ENCODE data around the gene CTRB2.

CTRB2 gene

DNA sequence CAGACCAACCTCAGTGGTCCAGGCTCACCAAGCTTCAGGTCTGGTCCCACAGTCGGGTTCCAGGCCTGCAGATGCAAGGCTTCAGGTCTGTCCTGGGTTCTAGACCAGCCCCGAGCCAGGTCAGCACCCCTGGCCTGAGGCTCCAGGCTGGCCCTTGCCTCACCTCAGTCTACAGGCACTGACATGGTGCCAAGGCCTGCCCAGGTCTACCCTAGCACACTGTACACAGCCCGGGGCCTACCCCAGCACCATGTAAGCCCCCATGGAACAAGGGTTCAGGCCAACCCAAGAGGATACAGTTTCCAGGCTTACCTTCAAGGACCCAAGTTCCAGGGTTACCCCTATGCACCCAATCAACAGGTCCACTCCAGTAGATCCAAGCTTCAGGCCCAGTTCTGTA, 31.9 kb downstream of the CTRB2 start:
- no peak for DNase-seq (ENCODE audit: low read depth)

GRCh38 chr16:75172578-75172977, 34.4 kb downstream of the CTRB2 start:
- no peak for DNase-seq (ENCODE audit: low read depth)

DNA sequence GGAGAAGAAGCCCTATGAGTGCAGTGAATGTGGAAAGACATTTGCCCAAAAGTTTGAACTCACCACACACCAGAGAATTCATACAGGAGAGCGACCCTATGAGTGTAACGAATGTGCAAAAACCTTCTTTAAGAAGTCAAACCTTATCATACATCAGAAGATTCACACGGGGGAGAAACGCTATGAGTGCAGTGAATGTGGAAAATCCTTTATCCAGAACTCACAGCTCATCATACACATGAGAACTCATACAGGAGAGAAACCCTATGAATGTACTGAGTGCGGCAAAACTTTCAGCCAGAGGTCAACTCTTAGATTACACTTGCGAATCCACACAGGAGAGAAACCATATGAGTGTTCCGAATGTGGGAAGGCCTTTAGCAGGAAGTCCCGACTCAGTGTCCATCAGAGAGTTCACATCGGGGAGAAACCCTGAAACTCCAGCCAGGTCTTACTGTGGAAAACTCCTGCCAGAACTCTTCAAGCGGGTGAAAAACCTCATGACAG, 37.0 kb downstream of the CTRB2 start:
- no peak for DNase-seq (ENCODE audit: low read depth)

- no peak for DNase-seq (ENCODE audit: low read depth)
These were observed 46.6 kb downstream of the CTRB2 start for GRCh38 chr16:75160386-75160785.

Measured in HS-27A (cell line).